ENCODE results near the gene LPGAT1.
"Not testable (repeated sequence)": the region's sequence is repeated elsewhere in the genome, so short reads cannot be mapped to it uniquely, and the experiment has no call there.

The LPGAT1 gene

DNA sequence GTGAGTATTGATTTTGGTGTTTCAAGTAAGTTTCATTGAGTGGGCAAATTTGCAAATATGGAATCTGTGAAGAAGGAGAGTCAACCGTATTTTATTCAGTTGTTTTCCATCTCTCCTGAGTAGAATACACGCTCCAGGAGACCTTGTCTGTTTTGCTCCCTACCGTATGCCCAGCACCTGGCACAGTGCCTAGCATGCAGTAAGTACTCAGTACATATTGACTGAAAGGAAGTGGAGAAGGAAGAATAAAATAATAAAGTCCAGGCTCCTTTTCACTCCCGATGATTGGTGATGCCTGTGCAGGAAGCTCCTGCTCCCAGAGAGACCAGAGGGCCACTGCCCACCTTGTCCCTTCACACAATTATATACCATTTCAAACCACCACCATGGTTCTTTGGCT lies 95.8 kb downstream of the LPGAT1 start:
- no peak for DNase-seq (ENCODE audit: low read depth)

DNA sequence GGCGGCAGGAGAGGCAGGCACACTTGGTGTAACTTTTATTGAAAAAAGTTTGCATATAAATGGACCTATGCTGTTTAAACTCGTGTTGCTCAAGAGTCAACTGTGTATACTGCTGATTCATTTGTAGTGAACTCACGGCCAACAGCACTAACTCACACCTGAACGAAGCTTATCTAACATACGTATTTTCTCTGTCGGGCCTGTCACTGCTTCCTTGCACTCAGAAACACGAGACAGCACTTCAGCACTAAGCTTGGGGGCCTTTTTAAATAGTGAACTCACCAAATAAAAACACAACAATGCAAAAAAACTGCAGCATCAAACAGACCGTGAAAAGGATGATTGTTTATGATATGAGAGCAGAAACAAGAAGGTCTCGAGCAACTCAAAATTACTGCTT lies 96.2 kb downstream of the LPGAT1 start:
- no peak for DNase-seq (ENCODE audit: low read depth)

DNA sequence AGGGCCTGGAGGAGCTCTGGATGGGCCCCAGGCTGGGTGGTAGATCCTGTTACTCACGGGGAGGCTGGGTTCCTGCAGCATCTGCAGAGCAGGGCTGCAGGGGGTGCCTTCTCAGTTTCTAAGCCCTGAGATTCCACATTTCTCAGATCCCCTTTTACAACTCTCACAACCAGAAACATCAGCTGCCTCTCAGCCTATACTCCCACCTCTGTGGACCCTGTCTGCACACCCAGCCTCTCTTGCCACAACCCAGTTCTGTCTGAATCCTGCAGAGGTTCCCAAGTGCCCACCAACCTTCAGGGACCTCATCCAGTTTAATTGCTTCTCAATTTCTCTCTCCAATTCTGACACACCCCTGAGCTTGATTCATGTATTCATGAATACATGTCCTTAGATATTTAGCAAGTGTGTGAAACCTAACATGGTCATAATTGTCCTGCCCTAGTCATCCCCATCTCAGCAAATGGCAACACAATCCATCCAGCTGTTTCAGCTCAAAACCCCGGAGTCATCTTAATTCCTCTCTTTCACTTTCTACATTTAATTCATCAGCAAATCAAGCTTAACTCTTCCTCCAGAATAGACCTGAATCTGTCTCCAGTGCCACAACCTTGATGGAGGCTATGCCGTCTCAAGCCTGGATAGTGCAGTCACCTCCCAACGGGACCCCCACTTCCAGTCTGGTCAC lies 98.1 kb downstream of the LPGAT1 start:
- no peak for DNase-seq (ENCODE audit: low read depth)

DNA sequence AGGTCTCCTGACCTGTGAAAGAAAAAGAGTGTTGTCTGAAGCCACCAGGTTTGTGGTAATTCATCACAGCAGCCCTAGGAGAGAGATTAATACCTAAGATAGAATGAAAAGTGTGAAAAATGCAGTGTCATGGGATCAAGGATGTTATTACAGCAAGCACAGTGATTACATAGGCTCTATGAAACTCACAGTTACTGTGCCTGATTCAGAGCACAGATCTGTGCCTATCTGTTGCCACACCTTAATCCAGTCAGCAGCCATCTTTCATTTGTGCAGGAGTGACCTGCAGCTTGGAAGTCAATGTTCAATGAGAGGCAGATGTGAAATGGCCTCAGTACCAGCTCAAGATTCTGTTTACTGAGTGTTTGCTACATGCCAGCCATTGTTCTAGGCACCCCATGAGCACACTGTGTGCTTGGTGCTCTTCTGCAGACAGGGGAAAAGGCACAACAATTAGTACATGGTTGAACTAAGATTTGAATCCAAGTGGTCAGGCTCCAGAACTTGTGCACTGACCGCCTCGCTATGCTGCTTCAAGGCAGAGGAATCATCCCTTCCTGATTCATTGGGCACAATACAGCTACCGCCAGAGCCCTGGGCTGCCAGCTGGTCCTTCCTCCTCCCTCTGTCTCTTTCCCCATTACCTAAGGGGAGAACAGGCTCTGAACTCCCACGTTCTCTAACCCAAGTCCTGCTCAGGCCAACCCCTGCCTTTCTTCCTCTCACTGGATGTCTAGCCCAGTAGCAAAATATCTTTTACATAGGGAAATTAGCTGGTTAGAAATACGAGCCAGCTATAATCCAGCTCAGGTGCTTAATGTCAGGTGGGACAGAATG lies 98.9 kb downstream of the LPGAT1 start:
- no peak for DNase-seq (ENCODE audit: low read depth)

DNA sequence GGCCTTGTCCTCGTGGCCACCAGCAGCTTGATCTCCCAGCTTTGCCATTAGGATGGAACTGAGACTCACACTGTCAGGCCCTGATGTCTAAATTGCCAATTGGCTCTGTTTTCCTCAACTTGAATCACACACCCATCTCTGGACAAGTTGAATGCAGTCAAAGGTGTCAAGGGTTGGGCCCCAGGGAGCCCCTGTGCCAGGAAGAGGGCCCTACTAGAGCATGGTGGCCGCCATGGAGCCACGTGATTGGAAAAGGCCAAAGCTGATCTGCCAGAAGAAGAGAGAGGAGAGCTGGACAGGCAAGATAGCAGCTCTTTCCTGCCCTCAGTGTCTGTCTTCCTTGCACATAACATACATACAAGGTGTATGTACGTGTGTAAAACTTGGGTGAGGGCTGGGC lies 100.2 kb downstream of the LPGAT1 start:
- no peak for DNase-seq (ENCODE audit: low read depth)

- no peak for DNase-seq (ENCODE audit: low read depth)
These were observed 101.3 kb downstream of the LPGAT1 start for GRCh38 chr1:211729238-211729637.

DNA sequence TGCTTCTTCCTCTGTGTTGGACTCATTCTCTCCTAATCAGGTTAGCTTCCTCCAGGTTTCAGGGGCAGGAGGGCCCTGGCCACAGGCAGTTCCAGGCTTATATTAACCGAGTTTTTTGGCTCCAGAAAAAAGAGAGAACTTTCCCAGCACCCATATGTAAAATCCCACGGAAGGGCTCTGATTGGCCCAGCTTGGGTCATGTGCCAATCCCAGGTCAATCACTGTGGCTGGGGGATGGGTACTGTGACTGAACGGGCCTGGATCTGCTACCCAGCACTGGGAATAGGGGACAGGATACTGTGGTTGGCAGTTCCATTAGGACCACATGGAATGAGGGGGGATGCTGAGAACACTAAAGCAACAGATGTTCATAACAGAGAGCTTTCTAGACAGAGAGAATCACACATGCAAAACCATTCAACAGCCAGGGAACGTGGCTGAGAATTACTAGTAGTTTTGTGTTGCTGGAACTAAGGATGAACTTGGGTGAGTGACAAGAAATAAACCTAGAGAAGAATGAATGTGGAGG lies 104.0 kb downstream of the LPGAT1 start:
- DNase-seq (ENCODE audit: low read depth): no peak

- DNase-seq (ENCODE audit: low read depth): no peak
These were observed 105.8 kb downstream of the LPGAT1 start for GRCh38 chr1:211724687-211725196.

DNA sequence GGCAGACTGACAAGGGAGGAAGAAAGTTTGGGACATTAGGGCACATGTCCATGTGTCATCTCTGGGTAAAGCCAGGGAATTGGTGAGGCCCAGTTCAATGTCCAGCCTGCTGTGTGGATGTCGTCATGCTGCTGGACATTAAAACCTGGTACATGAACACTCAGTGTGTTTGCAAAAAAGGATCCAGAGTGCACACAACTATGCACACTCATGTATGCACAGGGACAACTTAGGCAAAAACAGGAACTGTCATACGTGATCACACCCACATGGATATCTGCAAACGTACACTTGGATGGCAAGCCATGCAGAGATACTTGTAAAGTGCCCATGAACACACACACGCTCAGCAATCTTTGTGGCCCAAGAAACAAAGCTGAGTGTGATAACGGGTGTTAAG lies 107.3 kb downstream of the LPGAT1 start:
- no peak for DNase-seq (ENCODE audit: low read depth)

- no peak for DNase-seq (ENCODE audit: low read depth)
These were observed 108.0 kb downstream of the LPGAT1 start for GRCh38 chr1:211722277-211723175.

GRCh38 chr1:211716555-211716954 lies 114.0 kb downstream of the LPGAT1 start:
- not testable (repeated sequence) for DNase-seq (ENCODE audit: low read depth)

- DNase-seq (ENCODE audit: low read depth): no peak
These were observed 114.6 kb downstream of the LPGAT1 start for GRCh38 chr1:211715971-211716370.

DNA sequence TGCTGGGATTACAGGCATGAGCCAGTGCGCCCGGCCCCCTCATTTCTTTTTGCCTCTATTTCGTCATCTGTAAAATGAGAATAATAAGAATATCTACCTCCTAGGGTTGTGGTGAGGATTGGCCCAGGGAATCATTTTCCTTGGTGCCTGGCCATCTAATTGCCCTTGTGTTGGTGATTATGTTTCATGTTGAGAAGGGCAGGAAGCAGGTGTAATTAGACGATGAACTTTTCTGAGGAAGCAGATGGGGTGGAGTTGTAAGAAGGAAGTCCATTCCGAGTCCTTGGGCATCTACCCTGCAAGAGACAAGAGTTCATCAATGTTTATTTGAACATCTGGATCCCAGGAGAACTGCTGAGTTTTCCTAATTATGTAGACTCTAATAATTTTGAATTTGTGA lies 116.4 kb downstream of the LPGAT1 start:
- DNase-seq (ENCODE audit: low read depth): no peak

DNA sequence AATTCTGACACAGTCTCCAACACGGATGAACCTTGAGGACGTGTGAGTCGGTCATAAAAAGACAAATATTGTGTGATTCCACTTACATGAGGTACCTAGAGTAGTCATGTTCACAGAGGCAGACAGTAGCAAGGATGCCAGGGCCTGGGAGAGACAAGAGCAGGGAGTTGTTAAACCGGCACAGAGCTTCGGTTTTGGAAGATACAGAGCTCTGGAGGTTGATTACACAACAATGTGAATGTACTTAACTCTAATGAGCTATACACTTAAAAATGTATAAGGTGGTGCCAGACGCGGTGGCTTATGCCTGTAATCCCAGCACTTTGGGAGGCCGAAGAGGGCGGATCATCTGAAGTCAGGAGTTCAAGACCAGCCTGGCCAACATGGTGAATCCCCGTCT lies 117.3 kb downstream of the LPGAT1 start:
- DNase-seq (ENCODE audit: low read depth): no peak

DNA sequence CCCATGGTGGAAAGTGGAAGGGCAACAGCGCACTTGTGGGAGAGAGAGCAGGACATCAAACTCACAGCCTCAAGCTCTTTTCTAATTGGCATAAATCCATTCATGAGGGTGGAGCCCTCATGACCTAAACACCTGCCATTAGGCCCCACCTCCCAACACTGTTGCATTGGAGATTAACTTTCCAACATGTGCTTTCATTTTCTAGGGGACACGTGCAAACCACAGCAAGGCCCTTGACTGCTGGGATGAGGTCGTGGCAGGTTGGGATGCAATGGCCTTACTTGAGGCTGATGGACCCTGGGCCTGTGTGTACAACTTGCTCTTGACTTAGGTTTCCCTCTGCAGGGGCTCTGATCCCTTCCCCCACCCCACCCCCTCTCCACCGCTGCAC lies 119.3 kb downstream of the LPGAT1 start:
- no peak for DNase-seq (ENCODE audit: low read depth)

GRCh38 chr1:211710566-211711314 lies 119.8 kb downstream of the LPGAT1 start:
- DNase-seq (ENCODE audit: low read depth): no peak

DNA sequence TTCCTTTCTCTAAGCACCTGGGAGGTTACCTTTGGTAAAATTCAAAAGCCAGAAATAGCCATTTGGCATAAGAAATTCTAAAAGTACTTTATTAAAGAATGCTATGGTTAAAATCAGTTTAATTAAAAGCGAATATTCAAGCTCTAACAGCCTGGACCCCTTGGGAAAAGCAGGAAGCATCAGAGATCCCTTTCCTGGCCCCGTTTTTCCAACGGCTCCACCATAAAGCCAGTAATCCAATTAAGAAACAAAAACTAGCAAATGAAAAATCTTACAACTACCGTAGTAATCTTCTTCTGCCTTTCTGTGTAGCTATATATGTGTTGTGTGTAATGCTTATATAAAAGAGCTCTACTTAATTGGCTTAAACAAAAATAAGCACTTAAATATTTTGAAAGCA lies 121.6 kb downstream of the LPGAT1 start:
- DNase-seq (ENCODE audit: low read depth): no peak

DNA sequence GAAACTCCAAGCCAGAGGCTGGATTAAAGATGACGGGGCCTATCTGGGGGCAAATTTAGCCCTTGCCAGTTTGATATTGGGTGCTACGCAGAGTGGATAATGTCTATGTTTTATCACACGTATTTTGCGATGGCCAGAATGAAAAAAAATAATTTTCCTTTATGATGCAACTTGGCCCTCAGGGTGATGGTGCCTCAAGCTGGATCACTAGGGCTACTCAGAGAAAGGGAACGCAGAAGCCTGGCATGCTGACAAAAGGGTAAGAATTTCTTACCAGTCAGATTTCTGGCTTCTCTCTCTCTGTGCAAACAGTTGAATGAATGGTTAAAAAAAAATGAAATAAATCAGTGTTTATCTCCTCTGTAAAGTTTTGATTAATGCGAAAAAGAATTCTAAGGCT lies 122.6 kb downstream of the LPGAT1 start:
- no peak for DNase-seq (ENCODE audit: low read depth)

DNA sequence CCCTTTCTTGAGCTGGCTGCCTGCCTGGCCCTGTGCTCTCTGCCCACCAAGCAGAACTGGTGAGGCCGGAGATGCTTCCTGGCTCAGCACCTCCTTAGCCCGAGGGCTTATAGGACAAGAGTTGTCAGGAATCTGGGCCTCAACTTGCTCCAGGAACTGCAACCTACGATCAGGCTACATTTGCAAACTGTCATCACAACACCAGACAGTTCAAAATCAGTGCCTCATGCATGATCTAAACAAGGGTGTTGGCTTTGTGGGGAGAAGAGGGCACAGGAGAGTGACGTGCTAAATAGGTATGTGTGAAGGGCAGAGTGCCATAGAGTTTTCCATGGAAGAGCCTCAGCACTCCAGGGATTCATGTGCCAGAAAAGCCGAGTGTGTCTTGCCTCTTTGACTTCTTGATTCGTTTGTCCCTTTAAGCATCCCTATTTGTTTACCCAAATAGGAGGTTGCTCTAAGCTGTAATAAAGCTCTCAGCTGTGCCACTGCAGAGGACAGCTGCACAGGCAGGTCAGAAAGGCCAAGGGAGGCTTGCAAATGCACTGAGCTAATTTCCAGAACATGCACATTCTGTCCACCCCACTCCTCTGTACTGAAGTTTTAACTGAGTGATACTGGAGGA lies 125.0 kb downstream of the LPGAT1 start:
- no peak for DNase-seq (ENCODE audit: low read depth)

GRCh38 chr1:211704543-211704942 lies 126.0 kb downstream of the LPGAT1 start:
- no peak for DNase-seq (ENCODE audit: low read depth)
